ENCODE measurements around the gene CHST3.
A peak's percentile ranks its signal among the peaks of the same experiment; 100 is the strongest.

The CHST3 gene

GRCh38 chr10:71980181-71981014 lies 16.2 kb downstream of the CHST3 start:
- TF ChIP-seq PPARA (CRISPR knock-in tag; IDR thresholded peaks at IDR 0.05; ENCODE audit: borderline replicate concordance) (no peak), GLIS3 (CRISPR knock-in tag; IDR thresholded peaks at IDR 0.05) (no peak), TOX (CRISPR knock-in tag; IDR thresholded peaks at IDR 0.05; ENCODE audit: borderline replicate concordance) (no peak), SNAI2 (CRISPR knock-in tag; IDR thresholded peaks at IDR 0.05) (no peak), ZNF565 (CRISPR knock-in tag; conservative IDR thresholded peaks at IDR 0.05; ENCODE audit: low read depth) (no peak), ZFP3 (CRISPR knock-in tag; IDR thresholded peaks at IDR 0.05) (no peak), CSDC2 (CRISPR knock-in tag; IDR thresholded peaks at IDR 0.05) (no peak), ESRRG (CRISPR knock-in tag; IDR thresholded peaks at IDR 0.05) (no peak), ISL1 (CRISPR knock-in tag; IDR thresholded peaks at IDR 0.05) (no peak), TCF4 (CRISPR knock-in tag; IDR thresholded peaks at IDR 0.05; ENCODE audit: borderline replicate concordance) (no peak), OSR1 (CRISPR knock-in tag; IDR thresholded peaks at IDR 0.05) (no peak), CSRNP3 (CRISPR knock-in tag; IDR thresholded peaks at IDR 0.05) (no peak), ZC3H10 (CRISPR knock-in tag; IDR thresholded peaks at IDR 0.05) (no peak), RARB (CRISPR knock-in tag; IDR thresholded peaks at IDR 0.05) (no peak), ZFP30 (CRISPR knock-in tag; IDR thresholded peaks at IDR 0.05) (no peak), PATZ1 (CRISPR knock-in tag; IDR thresholded peaks at IDR 0.05; ENCODE audit: borderline replicate concordance) (no peak), POU6F1 (CRISPR knock-in tag; IDR thresholded peaks at IDR 0.05; ENCODE audit: borderline replicate concordance, low read depth) (no peak)
- ATAC-seq: no peak

GRCh38 chr10:71981015-71981875 lies 17.1 kb downstream of the CHST3 start:
- no peak for TF ChIP-seq CREB5 (CRISPR knock-in tag; IDR thresholded peaks at IDR 0.05; ENCODE audit: low read depth)
- no peak for TF ChIP-seq SNAI2 (CRISPR knock-in tag; IDR thresholded peaks at IDR 0.05)
- TF ChIP-seq ZFP3 (CRISPR knock-in tag; IDR thresholded peaks at IDR 0.05): 0 out of 2 replicates have a peak, but pooled peaks have one; percentile 20
- TF ChIP-seq PATZ1 (CRISPR knock-in tag; IDR thresholded peaks at IDR 0.05; ENCODE audit: borderline replicate concordance): peak; percentile 27; the same call in 1 of the 2 replicates
- no peak for TF ChIP-seq ZNF8 (CRISPR knock-in tag; IDR thresholded peaks at IDR 0.05)
- TF ChIP-seq GLIS3 (CRISPR knock-in tag; IDR thresholded peaks at IDR 0.05): no peak
- ATAC-seq: peak; percentile 8; the same call in 1 of the 3 replicates

- TF ChIP-seq BACH2 (CRISPR knock-in tag; IDR thresholded peaks at IDR 0.05; ENCODE audit: borderline replicate concordance) (no peak), ZFP30 (CRISPR knock-in tag; IDR thresholded peaks at IDR 0.05) (no peak), POU6F1 (CRISPR knock-in tag; IDR thresholded peaks at IDR 0.05; ENCODE audit: borderline replicate concordance, low read depth) (no peak), SNAI2 (CRISPR knock-in tag; IDR thresholded peaks at IDR 0.05) (no peak), ISL1 (CRISPR knock-in tag; IDR thresholded peaks at IDR 0.05) (no peak), ZC3H10 (CRISPR knock-in tag; IDR thresholded peaks at IDR 0.05) (no peak), TCF4 (CRISPR knock-in tag; IDR thresholded peaks at IDR 0.05; ENCODE audit: borderline replicate concordance) (no peak), RARB (CRISPR knock-in tag; IDR thresholded peaks at IDR 0.05) (no peak), ZNF8 (CRISPR knock-in tag; IDR thresholded peaks at IDR 0.05) (no peak), ARNTL (CRISPR knock-in tag; IDR thresholded peaks at IDR 0.05; ENCODE audit: borderline replicate concordance, low read depth) (no peak)
- ATAC-seq: no peak
Observed at GRCh38 chr10:71981876-71982230, 17.7 kb downstream of the CHST3 start.

All from SK-N-SH treated with all-trans-retinoic acid at 6 μM for 48 hours (cell line).